GM06990 (cell line): ENCODE results near the gene FAM89B.

Source experiments
- DNase-seq: peaks from one replicate; pipeline ENCODE4 v3.0.0-alpha.2; 2011; ENCODE audit not compliant: insufficient read length; ENCODE audit errors: extremely low read depth
- H3K27me3 ChIP-seq: replicated peaks from 2 replicates; pipeline ENCODE4 v1.6.0; 2011; ENCODE audit warnings: low read length; ENCODE audit not compliant: control insufficient read depth, insufficient read depth
- H3K36me3 ChIP-seq: 2 replicates; pipeline ENCODE4 v1.5.1; 2011; ENCODE audit warnings: low read length; ENCODE audit not compliant: control insufficient read depth, insufficient read depth
- H3K4me3 ChIP-seq: replicated peaks from 2 replicates; pipeline ENCODE4 v1.5.1; 2011; ENCODE audit warnings: low read depth, mild to moderate bottlenecking, control low read depth, low read length
- TF ChIP-seq, protein P1 (sequence below): IDR thresholded peaks from 2 replicates; pipeline ENCODE4 v1.5.1; 2011; ENCODE audit warnings: low read length, control low read depth, mild to moderate bottlenecking, inconsistent platforms; ENCODE audit not compliant: insufficient read depth, poor library complexity, severe bottlenecking

FAM89B gene

DNA sequence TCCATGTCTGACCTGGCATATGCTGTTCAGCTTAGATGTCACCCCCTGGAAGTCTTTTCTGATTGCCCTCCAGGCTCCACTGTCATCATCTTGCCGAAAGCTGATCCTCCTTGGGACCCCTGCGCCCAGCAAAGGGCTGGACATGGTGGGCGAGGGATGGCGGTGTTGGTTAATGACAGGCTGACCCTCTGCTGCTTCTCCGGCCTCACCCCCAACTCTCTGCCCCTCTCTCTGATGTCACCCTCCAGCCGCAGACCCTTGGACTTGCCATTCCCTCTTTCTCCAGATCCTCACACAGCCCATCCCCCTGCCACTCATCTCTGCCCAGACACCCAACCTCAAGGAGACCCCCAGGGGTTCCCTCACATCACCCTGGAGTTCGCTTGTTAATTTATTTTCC, 5.8 kb downstream of the FAM89B start:
- TF ChIP-seq, protein P1, sequence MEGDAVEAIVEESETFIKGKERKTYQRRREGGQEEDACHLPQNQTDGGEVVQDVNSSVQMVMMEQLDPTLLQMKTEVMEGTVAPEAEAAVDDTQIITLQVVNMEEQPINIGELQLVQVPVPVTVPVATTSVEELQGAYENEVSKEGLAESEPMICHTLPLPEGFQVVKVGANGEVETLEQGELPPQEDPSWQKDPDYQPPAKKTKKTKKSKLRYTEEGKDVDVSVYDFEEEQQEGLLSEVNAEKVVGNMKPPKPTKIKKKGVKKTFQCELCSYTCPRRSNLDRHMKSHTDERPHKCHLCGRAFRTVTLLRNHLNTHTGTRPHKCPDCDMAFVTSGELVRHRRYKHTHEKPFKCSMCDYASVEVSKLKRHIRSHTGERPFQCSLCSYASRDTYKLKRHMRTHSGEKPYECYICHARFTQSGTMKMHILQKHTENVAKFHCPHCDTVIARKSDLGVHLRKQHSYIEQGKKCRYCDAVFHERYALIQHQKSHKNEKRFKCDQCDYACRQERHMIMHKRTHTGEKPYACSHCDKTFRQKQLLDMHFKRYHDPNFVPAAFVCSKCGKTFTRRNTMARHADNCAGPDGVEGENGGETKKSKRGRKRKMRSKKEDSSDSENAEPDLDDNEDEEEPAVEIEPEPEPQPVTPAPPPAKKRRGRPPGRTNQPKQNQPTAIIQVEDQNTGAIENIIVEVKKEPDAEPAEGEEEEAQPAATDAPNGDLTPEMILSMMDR: no peak
- H3K36me3 ChIP-seq: peaks cover 30% of the 10 kb centered on the region
- DNase-seq: no peak
- peak overlapping the region; percentile 90 for H3K4me3 ChIP-seq
- H3K27me3 ChIP-seq: no peaks in the 10 kb centered on the region

DNA sequence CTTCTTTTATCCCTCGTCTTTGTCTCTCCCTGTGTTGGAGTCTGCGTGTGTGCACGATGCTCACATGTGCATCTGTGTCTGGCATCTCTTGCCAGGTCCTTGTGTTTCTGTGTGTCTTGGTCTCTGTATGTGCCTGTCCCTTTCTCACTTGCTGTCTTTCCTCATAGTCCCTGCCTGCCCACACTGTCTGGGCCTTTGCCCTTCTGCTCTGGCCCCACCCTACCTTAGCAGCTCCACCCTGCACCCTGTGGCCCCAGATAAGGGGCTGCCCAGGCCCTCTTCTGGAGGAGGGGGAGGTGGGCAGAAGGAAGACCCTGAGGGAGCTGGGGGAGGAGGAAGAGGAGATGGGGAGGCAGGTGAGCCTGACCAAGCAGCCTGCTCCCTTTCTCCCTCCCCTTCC, 6.3 kb downstream of the FAM89B start:
- Histone ChIP-seq H3K4me3 (no peak overlapping the region), H3K27me3 (no peaks in the 10 kb centered on the region), H3K36me3 (peaks cover 32% of the 10 kb centered on the region)
- DNase-seq: no peak
- TF ChIP-seq, protein P1: no peak

DNA sequence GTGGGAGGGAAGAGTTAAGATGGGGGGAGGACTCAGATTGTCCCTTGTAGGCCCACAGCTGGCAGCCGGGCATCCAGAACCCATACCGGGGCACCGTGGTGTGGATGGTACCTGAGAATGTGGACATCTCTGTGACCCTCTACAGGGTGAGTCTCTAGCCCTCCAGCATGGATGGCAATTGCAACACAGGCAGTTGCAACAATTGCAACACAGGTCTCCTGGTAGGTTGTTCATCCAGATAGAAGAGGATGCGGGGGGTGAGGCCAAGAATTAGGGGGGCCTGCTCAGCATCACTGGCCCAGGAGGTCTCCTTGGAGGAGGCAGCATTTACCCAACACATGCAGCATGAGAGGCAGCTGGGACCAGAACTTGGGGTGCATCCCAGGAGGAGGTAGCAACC, 7.0 kb downstream of the FAM89B start:
- peaks cover 38% of the 10 kb centered on the region for H3K36me3 ChIP-seq
- H3K27me3 ChIP-seq: no peaks in the 10 kb centered on the region
- no peak for DNase-seq
- TF ChIP-seq, protein P1: no peak
- H3K4me3 ChIP-seq: no peak overlapping the region

DNA sequence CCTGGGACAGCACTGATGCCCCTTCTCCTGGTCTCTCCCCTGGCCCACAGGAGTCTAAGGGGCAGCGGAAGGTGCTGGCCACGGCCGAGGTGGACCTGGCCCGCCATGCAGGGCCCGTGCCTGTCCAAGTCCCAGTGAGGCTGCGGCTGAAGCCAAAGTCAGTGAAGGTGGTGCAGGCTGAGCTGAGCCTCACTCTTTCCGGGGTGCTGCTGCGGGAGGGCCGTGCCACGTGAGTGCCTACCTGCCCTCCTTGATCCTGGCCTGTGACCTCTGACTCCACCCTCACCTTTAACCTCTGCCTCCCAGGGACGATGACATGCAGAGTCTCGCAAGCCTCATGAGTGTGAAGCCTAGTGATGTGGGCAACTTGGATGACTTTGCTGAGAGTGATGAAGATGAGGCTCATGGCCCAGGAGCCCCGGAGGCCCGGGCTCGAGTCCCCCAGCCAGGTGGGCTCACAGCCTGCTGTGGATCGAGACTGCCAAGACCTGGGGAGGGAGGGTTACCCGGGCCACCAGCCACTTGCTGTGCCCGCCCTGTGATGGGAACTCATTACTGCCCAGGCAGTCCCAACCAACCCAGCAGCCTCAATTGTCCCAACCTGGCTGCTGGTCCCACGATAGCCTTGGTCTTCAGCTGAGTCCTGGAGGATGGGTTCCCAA, 7.8 kb downstream of the FAM89B start:
- Histone ChIP-seq H3K4me3 (no peak overlapping the region), H3K36me3 (peaks cover 39% of the 10 kb centered on the region), H3K27me3 (no peaks in the 10 kb centered on the region)
- no peak for DNase-seq
- TF ChIP-seq, protein P1: no peak

DNA sequence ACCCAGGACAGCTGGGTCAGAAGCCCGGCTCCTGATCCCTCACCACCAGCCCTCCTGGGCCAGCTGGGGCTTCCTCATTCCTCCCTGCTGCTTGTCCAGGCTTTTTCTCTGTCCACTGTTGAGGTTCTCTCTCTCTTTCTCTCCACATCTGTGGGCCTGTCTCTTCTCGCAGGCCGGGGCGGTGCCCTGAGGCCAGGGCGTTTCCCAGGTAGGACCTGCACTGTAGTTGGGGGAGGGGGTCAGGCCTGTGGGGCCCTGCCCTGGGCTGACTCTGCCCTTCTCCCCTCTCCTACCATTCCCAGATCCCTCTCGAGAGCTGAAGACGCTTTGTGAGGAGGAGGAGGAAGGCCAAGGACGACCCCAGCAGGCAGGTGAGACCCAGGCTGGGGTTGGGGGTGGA, 8.4 kb downstream of the FAM89B start:
- Histone ChIP-seq H3K27me3 (no peaks in the 10 kb centered on the region), H3K36me3 (peaks cover 42% of the 10 kb centered on the region), H3K4me3 (no peak overlapping the region)
- TF ChIP-seq, protein P1: no peak
- no peak for DNase-seq

DNA sequence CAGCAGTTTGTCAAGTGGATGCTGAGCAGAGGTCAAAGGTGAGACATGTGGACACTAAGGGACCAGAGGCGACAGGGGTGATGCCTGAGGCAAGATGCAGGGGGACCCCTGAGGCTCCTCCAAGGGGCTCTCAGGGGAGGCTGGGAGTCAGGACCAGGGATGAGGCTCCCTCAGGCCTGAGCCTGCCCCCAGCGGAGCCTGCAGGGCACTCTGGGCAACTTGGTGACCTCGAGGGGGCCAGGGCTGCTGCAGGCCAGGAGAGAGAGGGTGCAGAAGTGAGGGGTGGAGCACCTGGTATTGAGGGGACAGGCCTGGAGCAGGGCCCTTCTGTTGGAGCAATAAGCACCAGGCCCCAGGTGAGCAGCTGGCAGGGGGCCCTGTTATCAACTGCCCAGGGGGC, 9.6 kb downstream of the FAM89B start:
- TF ChIP-seq, protein P1: no peak
- Histone ChIP-seq H3K4me3 (no peak overlapping the region), H3K36me3 (peaks cover 47% of the 10 kb centered on the region), H3K27me3 (no peaks in the 10 kb centered on the region)
- no peak for DNase-seq
